T1000 (cell line): ENCODE data around the gene MZT2A.
"Not testable (repeated sequence)": the region's sequence is repeated elsewhere in the genome, so short reads cannot be mapped to it uniquely, and the experiment has no call there.

Source experiments
- DNase-seq: peaks from one replicate; lab custom pipeline; 2025; ENCODE audit warnings: mixed read lengths; lab: John Stamatoyannopoulos, UW

Gene MZT2A, protein sequence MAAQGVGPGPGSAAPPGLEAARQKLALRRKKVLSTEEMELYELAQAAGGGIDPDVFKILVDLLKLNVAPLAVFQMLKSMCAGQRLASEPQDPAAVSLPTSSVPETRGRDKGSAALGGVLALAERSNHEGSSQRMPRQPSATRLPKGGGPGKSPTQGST

DNA sequence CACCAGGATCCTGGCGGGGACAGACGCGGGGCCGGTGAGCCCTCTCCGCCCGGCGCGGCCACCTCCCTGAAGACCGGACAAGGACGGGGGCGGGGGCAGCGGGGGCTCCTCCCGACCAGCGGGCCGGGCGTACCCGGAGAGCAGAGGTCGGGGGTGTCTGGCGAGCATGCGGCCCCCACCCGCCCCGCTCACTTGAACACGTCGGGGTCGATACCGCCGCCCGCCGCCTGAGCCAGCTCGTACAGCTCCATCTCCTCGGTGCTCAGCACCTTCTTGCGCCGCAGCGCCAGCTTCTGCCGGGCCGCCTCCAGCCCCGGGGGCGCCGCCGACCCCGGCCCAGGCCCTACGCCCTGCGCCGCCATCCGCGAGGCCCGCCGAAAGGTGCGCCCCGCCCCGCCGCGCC, at the start of gene MZT2A:
TSS of gene MZT2A (minus strand) at position 383 of the 403 bp plus-strand sequence. CDS start at position 362, 21 bp downstream.
- DNase-seq = not testable (repeated sequence)

DNA sequence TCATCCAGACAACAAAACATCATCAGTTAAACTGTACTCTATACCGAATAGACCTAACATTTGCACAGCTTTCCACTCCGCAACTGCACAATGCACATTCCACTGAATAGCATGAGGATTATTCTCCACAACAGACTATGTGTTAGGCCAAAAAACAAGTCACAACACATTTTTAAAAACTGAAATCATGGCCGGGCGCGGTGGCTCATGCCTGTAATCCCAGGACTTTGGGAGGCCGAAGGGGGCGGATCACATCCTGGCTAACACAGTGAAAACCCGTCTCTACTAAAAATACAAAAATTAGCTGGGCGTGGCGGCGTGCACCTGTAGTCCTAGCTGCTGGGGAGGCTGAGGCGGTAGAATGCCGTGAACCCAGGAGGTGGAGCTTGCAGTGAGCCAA, 46.7 kb upstream of the MZT2A start:
- DNase-seq = not testable (repeated sequence)

DNA sequence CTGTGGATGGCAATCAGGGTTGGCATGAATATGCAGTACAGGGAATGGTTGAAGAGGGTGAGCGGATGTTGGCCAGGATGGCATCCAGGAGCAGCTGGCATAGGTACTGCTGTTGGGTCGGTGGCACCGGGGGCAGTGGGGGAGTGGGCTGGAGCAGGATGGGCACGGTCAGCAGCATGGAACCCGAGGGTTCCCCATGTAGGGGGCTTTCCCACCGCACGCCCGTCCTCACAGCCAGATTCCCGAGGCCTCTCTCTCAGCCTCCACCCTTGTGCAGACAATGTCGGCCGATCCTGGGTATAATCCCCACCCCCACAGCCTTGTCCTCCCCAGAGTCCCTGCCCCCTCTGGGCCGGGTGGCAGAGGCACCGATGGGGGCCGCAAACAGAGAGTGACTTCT, 44.6 kb upstream of the MZT2A start:
- DNase-seq = not testable (repeated sequence)

DNA sequence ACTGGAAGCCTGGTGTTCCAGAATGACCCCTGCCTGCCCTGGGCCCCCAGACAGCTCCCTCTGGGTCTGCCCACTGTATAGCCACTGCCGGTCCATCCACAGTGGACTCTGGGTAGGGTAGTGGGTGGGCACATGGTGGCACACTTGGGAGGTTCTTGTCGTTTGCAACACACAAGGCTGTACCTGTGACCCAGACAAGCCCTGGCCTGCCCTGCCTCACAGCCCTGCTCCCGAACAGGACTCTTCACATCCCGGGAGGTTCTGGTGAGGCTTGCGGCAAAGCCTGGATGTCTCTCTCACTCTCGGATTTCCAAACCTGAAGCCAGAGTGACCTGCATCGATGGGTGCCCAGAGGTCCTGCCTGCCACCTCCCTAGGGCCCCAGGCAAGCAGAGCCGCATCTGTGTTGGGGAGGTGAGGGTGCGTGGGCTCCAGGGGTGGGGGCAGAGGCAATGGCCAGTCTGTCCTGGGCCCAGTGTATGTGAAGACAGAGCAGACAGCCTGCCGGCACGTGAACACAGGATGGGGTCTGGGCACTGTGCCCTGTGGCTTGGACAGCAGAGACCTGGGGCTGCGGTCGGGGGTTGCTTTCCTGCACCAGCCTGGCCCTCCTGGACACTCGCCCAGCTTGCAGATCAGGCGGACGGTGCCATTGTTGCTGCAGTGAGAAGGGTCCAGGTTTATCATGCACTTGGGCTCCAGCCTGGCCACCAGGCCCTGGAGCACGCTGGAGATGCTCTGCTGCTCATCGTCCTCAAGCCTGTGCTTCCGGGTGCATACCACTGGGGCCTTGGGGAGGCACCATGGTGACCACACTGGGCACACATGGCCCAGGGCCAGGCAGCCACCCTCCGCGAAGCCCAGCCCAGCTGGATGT, 44.0 kb upstream of the MZT2A start:
- DNase-seq = not testable (repeated sequence)

DNA sequence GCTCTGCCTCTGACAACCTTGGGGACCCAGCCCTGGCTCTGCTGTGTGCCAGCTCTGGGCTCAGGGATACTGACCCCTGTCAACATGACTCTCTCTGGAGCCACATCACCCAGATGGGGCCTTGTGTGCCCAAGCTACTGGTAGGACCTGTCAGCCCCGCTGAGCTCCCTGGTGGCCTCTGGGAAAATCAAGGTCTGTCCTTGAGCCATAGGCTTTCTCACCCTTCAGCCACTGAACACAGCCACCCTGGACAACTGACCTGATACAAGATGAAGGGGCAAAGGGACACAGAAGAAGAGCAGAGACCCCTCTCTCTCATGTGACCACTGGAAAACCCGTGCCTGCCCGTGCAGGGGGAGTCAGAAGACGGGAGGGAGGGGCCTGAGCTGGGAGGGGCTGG, 43.3 kb upstream of the MZT2A start:
- DNase-seq = no peak

DNA sequence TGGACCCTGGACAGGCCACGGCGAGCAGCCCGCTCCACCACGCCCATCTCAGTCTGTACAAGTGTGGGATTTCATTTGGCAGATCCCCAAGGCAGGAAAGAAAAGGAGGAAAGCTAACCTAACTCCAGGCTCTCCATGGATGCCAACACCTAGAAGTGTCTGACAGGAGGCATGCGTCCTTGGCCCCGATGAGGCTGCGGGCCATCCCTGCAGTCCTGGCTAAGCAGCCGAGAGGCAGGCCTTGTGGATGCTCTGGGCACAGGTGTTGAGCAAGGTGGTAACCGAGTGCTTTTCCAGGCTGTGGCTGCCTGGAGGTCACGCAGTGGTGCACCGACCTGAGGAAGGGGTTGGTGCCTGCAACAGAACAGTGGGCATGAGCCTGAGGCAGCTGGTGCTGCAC, 42.8 kb upstream of the MZT2A start:
- DNase-seq = not testable (repeated sequence)

DNA sequence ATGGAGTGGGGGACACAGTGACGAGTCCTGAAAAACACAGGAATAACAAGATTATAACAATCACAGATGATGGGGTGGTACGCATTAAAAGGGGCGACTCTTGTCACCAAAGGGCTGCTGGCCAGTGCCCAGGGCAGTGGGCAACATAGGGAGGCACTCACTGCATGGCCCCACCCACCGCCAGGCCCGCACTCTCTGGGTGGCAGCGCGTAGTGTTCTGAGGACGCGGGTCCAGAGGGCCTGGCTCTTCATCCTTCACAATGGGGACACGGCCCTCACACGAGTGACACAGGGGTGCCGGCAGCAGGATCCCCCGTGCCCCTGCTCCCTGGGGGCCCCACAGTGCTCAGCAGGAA, 42.1 kb upstream of the MZT2A start:
- not testable (repeated sequence) for DNase-seq

DNA sequence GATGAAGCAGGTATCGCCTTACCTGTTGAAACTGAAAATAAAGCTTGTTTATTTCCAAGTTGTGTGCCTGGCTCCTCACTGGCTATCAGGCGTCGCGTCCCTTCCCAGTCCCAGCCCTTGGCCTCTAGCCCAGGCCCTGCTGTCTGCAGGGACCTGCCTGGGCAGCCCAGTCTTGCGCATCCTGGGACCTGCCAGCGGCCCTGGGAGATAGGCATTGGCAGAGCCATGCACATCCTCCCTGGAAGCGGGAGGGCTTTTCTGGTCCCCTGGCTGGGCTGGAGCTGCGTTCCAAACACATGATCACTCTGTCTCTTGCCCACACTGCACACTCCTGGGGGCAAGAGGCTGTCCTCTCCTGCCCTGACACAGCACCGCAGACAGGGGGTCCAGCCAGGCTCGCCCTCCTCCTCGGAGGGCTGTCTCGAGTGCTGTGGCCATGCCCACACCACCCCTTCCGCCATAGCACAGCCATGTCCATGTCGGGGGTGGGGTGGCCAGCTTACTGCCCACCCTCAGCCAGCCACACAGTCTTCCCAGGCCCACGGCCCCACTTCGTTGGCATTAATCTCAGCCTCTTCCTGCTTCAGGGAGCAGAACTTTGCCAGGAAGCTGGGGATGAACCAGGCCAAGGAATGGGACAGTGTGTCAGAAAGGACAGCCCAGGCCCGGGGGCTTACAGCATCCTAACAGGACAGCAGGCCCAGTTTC, 41.6 kb upstream of the MZT2A start:
- not testable (repeated sequence) for DNase-seq

DNA sequence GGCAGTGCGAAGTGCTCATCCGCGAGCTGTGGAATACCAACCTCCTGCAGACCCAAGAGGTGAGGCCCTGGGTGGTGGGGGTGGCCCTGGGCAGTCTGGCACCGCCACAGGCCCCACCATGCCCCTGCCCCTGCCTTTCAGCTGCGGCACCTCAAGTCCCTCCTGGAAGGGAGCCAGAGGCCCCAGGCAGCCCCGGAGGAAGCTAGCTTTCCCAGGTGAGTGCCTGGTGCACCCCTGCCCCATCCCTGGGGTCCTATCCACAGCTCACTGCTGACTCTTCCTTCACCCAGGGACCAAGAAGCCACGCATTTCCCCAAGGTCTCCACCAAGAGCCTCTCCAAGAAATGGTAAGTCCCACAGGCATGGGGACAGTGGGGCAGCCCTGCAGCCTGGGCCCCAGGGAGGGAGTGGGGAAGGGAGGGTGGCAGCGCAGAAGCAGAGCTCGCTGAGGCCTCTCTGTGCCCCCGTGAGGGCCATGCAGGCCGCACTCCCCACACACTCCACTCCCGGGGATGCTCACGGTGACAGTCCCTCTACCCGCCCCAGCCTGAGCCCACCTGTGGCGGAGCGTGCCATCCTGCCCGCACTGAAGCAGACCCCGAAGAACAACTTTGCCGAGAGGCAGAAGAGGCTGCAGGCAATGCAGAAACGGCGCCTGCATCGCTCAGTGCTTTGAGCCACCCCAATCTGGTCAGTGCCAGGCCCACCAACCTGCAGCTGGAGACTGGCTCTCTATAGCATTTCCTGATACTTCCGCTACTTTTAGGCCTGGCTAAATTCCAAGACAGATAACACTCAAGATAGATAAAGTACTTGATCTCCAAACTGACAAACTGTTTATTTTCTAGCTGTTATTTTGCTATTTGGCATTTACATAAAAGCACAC, 40.8 kb upstream of the MZT2A start:
- DNase-seq = not testable (repeated sequence)

DNA sequence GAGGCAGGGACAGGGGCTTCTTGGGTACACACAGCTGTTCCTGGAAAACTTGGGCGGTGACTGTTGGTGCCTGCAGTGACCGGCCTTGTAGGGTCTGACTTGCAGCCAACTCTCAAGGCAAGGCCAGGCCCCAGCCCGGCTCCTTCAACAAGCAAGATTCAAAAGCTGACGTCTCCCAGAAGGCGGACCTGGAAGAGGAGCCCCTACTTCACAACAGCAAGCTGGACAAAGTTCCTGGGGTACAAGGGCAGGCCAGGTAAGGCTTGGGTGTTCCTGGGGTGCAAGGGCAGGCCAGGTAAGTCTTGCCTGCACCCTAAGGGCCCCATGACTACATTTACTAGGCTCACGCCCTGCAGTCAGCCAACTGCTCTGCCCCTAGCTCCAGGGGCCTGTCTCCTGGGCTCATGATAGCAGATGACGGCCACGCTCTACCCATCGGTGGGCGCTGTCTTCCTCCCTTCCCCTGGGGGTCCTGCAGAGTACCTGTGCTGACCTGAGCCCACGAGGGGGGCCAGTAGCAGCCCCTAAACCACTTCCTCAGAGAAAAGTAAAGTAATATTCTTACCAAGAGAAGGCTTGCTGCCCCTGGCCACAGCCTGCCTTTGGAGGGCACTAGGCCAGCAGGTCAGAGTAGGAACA, 39.5 kb upstream of the MZT2A start:
- DNase-seq = not testable (repeated sequence)

DNA sequence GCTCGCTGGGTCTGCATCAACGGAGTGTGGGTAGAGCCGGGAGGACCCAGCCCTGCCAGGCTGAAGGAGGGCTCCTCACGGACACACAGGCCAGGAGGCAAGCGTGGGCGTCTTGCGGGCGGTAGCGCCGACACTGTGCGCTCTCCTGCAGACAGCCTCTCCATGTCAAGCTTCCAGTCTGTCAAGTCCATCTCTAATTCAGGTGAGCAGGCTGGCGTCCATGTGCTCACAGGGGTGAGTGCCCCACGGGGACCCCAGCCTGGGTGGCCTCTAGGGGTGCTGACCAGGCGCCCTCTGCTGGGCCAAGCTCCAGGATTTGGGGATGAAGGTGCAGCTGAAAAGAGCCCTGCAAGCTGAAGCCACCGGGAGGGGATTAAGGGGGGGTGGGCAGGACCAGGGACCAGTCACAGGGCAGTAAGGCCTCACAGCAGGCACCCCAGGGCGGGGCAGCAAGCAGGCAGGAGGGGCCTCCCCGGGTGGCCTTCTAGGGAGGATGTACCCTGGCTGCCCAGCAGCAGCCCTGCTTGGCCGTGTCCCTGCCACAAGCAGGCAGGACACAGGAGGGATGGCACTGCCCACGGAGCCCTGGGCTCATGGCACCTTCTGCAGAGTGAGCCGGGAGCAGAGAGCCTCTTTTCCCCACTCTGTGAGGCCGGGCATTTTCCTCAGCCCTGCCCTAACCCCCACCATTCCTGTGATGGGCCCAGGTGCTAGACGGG, 38.6 kb upstream of the MZT2A start:
- DNase-seq = not testable (repeated sequence)

DNA sequence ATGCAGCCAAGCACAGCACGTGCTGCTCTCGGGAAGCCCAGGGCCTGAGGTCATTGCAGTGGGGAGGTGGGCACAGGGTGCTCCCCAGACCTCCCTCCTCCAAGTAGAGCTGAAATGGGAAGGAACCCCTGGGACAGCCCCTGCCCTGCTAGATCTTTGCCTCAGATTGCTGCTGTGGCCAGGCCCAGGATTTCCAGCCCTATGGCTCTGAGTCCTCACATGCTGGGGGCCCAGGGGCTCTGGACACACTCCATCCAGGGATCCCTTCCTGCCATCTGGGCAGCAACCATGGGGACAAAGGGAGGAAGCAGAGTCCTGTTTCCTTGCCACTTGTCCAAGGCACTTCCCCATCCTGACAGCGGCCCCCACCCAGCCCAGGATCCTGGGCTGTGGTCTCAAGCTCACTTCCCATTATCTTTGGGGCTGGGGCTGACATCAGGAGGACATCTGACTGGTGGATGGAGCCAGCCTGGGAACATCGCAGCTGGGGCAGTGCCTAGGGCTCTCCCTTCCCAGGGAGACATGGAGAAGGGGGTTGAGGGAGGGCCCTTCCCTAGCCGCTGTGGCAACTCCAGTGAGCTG, 37.8 kb upstream of the MZT2A start:
- DNase-seq = not testable (repeated sequence)

DNA sequence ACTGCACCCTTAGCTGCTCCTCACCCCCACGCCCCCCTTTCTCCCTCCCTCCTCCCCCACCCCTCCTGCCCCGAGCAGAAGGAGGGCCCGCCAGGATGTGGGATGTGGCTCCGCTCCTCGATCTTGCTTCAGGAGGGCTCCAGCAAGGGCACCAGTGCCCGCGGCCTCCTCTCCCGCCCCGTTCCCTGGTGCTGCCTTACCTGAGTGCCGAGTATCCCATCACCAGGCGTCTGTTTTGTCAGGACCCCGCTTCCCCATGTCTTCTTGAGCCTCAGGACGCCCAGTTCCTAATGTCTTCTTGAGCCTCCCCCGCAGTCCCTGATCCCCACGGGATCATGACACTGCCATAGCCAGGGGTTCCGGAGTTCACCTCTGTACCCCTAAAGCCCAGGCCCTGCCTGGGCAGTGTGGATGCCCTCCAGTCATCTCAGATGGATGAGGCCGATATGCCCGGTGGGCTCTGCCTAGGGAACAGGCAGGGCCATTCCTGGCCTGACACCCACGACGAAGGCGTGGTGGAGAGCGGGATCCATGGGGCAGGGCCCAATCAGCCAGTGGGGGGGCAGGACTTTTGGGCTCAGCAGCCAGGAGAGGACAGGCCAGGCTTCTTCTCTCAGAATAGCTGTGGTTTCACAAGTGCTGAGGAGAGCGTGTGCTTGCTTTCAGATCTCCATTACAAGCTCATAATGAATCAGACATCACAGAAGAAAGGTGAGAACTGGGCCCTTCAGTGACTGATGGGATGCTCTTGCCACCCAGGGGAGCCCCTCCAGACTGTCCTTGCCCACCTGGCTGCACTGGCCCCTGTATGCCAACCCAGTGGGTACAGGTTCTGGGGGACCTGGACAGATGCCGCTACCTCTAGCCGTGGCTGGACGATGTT, 37.0 kb upstream of the MZT2A start:
- not testable (repeated sequence) for DNase-seq

DNA sequence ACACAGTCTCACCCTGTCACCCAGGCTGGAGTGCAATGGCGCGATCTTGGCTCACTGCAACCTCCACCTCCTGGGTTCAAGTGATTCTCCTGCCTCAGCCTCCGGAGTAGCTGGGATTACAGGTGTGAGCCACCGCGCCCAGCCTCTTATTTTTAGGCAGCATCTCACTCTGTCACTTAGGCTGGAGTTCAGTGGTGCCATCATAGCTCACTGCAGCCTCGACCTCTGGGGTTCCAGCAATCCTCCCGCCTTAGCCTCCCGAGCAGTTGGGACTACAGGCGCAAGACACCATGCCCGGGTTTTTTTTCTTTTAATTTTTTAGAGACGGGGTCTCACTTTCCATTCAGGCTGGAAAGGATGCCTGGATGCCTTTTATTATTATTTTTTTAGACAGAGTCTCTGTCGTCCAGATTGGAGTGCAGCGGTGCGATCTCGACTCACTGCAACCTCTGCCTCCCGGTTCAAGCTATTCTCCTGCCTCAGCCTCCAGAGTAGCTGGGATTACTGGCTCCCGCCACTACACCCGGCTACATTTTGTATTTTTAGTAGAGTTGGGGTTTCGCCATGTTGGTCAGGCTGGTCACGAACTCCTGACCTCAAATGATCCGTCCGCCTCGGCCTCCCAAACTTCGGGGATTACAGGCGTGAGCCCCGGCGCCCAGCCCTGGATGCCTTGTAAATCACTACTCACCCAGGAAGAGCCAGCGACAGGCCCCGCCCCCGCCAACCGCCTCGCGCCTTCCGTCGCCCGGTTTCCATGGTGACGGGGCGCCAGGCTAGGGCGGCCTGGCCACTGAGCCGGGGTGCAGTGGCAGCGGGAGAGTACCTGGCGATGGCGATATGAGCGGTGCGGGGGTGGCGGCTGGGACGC, 35.2 kb upstream of the MZT2A start, which contains the start of gene CCDC74A:
TSS of gene CCDC74A (plus strand) at position 758 of the 871 bp plus-strand sequence. CDS start at position 841, 83 bp downstream.
- peak; percentile 22 for DNase-seq

DNA sequence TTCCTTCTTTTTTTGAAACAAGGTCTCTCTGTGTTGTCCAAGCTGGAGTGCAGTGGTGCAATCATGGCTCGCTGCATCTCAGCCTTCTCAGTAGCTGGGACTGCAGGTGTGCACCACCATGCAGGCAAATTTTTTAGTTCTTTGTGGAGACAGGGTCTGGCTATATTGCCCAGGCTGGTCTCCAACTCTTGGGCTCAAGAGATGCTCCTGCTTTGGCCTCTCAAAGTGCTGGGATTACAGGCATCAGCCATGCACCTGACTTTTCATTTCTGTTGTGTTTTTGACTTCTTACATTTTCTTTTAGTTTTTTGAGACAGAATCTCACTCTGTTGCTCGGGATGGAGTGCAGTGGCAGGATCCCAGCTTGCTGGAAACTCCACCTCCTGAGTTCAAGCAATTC, 33.1 kb upstream of the MZT2A start:
- DNase-seq = not testable (repeated sequence)

DNA sequence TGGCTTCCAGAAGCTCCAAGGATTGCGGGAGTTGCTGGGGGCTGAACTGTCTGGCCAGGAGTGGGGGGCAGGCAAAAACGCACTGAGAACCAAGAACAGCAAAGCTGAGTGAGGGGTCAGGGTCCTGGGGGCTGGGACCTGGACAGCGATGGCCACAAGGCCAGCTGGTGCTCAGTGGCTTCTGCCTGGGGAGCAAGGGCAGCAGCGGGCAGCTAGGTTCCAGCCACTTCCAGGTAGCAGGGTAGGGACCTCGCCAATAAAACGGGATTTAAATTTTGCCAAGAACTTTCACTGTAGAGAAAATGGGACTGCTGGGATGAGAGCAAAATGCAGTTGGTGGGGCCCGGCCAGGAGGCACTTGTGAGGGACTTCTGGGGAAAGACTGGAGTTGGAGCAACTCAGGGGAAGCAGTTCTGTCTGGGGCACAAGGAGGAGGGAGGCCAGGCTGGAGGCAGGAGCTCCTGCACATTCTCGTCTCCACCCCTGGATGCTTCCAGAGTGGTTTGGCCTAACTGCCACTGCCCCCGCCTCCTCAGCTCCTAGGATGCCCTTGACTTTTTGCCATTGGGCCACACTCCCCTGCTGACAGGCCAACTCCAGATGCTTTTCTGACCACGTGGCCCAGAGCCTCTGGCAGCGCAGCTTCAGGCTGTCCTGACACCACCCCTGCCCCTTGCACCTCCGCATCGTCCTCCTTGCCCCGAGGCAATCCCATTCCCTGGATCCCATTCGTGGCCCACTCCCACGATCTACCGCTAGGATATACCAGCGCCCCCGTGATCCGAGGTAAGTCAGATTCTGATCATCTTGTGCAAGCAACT, 30.0 kb upstream of the MZT2A start:
- DNase-seq = no peak

DNA sequence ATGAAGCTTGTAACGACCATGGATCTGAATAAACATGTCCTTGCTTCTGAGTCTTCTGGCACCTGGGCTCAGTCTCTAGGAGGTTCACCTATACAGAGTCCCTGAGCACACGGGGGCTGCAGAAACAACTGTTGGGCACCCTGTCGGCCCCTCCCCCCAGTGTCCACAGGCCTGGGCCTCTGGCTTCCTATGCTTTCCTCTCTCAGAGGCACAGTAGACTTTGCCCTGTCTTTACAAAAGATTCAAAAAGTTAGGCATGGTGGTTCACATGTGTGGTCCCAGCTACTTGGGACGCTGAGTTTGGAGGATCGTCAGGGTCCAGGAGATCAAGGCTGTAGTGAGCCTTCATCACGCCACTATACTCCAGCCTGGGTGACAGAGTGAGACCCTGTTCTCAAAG, 29.3 kb upstream of the MZT2A start:
- not testable (repeated sequence) for DNase-seq
